ENCODE measurements around the gene C19orf12. TPM values are rescaled to one million over a fixed set of nuclear protein-coding genes. Genes with fewer than 3 reads are reported as not detected.

Gene C19orf12
- total and polyA plus RNA-seq, 2 of the 13 experiments (the other 11 are each of a cell fraction or from before 2014, with no cell fraction given), result 17.7 to 34.4 TPM

DNA sequence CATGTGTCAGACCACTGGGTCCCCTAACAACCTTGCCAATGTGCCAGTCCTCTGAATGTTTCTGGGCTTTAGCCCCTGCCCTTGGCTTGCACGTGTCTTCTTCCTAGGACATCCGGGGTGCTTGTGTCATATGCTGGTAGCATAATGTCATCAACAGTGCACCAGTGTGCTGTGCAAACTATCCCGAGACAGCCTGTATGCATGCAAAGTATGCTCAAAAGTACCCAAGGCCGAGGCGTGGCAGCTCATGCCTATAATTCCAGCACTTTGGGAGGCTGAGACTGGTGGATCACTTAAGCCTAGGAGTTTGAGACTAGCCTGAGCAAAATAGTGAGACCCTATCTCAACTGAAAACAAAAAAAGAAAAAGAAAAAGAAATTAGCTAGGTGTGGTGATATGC is 20.8 kb upstream of the C19orf12 start (continued):
- TF ChIP-seq, protein P1, sequence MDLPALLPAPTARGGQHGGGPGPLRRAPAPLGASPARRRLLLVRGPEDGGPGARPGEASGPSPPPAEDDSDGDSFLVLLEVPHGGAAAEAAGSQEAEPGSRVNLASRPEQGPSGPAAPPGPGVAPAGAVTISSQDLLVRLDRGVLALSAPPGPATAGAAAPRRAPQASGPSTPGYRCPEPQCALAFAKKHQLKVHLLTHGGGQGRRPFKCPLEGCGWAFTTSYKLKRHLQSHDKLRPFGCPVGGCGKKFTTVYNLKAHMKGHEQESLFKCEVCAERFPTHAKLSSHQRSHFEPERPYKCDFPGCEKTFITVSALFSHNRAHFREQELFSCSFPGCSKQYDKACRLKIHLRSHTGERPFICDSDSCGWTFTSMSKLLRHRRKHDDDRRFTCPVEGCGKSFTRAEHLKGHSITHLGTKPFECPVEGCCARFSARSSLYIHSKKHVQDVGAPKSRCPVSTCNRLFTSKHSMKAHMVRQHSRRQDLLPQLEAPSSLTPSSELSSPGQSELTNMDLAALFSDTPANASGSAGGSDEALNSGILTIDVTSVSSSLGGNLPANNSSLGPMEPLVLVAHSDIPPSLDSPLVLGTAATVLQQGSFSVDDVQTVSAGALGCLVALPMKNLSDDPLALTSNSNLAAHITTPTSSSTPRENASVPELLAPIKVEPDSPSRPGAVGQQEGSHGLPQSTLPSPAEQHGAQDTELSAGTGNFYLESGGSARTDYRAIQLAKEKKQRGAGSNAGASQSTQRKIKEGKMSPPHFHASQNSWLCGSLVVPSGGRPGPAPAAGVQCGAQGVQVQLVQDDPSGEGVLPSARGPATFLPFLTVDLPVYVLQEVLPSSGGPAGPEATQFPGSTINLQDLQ (CRISPR knock-in tag; IDR thresholded peaks at IDR 0.05), result no peak
- no peak for TF ChIP-seq KDM4B (CRISPR knock-in tag; IDR thresholded peaks at IDR 0.05)
- TF ChIP-seq, protein P2, sequence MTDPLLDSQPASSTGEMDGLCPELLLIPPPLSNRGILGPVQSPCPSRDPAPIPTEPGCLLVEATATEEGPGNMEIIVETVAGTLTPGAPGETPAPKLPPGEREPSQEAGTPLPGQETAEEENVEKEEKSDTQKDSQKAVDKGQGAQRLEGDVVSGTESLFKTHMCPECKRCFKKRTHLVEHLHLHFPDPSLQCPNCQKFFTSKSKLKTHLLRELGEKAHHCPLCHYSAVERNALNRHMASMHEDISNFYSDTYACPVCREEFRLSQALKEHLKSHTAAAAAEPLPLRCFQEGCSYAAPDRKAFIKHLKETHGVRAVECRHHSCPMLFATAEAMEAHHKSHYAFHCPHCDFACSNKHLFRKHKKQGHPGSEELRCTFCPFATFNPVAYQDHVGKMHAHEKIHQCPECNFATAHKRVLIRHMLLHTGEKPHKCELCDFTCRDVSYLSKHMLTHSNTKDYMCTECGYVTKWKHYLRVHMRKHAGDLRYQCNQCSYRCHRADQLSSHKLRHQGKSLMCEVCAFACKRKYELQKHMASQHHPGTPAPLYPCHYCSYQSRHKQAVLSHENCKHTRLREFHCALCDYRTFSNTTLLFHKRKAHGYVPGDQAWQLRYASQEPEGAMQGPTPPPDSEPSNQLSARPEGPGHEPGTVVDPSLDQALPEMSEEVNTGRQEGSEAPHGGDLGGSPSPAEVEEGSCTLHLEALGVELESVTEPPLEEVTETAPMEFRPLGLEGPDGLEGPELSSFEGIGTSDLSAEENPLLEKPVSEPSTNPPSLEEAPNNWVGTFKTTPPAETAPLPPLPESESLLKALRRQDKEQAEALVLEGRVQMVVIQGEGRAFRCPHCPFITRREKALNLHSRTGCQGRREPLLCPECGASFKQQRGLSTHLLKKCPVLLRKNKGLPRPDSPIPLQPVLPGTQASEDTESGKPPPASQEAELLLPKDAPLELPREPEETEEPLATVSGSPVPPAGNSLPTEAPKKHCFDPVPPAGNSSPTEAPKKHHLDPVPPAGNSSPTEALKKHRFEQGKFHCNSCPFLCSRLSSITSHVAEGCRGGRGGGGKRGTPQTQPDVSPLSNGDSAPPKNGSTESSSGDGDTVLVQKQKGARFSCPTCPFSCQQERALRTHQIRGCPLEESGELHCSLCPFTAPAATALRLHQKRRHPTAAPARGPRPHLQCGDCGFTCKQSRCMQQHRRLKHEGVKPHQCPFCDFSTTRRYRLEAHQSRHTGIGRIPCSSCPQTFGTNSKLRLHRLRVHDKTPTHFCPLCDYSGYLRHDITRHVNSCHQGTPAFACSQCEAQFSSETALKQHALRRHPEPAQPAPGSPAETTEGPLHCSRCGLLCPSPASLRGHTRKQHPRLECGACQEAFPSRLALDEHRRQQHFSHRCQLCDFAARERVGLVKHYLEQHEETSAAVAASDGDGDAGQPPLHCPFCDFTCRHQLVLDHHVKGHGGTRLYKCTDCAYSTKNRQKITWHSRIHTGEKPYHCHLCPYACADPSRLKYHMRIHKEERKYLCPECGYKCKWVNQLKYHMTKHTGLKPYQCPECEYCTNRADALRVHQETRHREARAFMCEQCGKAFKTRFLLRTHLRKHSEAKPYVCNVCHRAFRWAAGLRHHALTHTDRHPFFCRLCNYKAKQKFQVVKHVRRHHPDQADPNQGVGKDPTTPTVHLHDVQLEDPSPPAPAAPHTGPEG (CRISPR knock-in tag; IDR thresholded peaks at IDR 0.05), result no peak
